COLO668 (cell line): ENCODE data around the gene TMEM150B.

Experiments used
- DNase-seq: peaks from one replicate; lab custom pipeline; 2025; ENCODE audit not compliant: unreplicated experiment; lab: John Stamatoyannopoulos, UW

Gene TMEM150B

DNA sequence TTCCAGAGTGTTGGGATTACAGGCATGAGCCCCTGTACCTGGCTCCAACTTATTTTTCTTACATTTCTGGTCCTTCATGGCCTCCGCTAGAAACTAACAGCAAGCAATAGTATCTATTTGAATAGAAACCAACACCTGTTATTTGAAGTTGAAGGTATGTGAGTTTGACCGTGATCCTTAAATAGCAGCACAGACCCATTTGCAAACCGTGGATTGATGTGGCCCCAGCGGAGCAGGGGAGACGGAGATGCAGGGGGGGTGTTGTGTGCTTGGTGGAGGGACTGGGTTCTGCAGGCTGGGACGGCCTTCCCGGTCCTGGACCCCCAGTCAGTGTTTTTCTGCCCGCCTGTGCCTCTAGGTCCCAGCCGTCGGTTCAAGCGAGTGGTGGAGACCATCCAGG is 16.9 kb downstream of the TMEM150B start:
- DNase-seq = no peak

DNA sequence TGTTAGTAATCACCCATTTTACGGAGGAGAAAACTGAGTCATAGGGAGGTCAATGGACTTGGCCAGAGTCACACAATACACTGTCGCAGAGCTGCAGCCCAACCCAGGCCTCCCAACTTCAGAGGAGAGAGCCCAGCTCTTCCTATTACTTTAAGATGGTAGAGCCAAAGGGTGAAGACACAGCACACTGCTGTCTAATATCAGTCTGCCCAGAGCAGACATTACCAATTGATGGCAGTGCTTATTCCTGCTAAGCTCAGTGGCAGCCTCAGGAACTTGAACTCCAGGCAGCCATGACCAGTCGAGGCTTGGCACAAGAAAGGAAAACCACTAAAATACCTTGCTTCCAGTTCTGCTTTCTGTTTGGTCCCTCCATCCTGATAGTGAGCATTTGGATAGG is 18.4 kb downstream of the TMEM150B start:
- no peak for DNase-seq

DNA sequence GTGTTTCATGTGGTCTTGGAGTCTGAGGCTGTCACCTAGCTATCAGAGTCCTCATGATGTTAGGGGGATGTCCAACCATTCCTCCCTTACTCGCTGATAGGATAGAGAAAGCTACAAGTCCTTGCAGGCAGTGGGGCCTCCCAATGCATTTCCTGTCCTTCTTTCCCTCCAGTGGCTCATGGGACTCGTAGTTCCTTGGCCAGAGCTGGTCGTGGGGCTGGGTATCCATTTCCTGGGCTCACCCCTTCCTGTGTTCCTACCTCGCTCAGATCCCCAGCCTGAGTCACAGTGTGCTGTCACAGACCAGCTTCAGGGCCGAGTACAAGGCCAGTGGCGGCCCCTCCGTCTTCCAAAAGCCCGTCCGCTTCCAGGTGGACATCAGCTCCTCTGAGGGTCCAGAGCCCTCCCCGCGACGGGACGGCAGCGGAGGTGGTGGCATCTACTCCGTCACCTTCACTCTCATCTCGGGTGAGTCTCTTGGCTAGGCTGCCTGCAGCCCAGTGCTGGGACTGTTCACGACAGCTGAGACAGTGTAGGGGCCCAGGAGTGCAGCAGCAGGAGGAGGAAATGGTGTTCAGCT is 19.1 kb downstream of the TMEM150B start:
- DNase-seq = no peak

DNA sequence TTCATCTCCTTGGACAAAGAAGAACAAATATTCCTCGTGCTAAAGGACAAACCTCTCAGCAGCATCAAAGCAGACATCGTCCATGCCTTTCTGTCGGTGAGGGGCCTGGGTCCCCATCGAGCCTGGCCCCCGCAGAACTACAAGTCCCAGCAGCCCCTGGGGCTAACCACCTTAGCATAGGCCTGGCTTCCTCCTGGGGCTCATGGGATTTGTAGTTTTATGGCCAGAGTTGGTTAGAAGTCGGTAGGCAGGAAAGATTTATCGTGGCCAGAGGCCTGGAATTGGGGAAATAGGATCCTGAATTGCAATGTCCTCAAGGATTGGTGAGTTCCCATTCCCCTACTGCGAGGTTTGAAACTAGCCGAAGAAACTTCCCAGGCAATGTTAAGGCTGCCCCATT is 19.6 kb downstream of the TMEM150B start:
- DNase-seq = peak; percentile 42

DNA sequence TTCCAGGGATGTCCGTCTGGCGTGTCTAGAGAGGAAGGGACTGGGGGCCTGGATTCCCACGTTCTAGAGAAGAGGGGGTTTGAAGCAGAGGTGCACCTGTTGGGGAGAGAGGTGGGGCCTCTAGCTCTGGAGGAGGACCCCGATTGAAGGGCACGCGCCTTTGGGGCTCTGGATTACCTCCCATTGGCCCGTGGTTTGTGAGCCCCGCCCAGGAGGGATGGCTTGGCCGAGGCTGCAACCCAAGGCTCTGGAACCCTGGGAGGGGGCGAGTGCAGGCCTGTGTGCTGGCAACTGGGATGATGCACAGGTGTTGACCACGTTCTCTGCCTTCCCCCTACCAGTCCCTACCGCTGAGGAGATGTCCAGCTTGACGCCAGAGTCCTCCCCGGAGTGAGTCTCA is 20.2 kb downstream of the TMEM150B start:
- DNase-seq = no peak

DNA sequence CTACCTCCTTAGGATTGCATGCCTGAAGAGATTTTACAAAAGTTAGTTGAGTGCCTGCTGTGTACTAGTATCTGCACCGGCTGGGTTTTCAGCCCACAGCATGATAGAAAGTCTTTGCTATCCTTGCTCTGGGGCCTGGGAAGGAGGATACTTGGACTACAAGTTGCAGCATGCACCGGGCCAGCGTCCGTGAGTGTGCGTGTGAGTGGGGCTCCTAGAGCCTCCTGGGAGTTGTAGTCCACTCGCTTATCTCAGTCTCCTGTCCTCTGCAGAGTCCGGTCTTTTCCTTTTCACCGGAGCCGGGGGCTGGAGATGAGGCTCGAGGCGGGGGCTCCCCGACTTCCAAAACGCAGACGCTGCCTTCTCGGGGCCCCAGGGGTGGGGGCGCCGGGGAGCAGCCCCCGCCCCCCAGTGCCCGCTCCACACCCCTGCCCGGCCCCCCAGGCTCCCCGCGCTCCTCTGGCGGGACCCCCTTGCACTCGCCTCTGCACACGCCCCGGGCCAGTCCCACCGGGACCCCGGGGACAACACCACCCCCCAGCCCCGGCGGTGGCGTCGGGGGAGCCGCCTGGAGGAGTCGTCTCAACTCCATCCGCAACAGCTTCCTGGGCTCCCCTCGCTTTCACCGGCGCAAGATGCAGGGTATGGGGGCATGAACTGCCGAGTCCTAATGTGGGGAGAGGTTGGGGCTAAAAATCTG is 20.7 kb downstream of the TMEM150B start:
- peak; percentile 61 for DNase-seq

DNA sequence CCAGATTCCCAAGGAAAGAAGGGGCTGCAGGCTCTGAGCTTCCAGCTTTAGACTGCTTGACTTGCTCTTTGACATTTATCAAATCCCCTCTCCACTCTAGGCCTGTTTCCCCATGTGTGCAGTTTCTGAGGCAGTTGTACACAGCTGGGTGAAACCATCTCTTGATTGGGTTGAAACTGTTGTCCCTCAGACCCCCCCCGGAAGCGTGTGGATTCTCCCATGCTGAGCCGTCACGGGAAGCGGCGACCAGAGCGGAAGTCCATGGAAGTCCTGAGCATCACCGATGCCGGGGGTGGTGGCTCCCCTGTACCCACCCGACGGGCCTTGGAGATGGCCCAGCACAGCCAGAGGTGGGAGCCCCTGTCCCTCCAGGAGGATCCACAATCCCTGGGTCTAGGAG is 21.7 kb downstream of the TMEM150B start:
- no peak for DNase-seq

DNA sequence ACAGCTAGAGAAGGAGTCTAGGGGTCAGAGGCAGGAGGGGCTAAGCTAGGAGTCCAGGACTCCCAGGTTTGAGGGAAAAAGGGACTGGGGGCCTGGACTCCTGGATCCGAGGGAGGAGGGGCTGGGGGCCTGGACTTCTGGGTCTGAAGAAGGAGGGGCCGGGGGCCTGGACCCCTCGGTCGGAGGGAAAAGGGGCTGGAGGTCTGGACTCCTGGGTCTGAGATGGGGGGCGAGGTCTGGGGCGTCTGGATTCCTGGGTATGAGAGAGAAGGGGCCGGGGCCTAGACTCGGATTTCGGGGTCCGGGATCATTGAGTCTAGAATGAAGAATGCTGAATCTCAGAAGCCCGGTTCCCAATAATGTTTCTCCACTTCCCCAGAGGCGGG is 22.8 kb downstream of the TMEM150B start:
- DNase-seq = no peak

DNA sequence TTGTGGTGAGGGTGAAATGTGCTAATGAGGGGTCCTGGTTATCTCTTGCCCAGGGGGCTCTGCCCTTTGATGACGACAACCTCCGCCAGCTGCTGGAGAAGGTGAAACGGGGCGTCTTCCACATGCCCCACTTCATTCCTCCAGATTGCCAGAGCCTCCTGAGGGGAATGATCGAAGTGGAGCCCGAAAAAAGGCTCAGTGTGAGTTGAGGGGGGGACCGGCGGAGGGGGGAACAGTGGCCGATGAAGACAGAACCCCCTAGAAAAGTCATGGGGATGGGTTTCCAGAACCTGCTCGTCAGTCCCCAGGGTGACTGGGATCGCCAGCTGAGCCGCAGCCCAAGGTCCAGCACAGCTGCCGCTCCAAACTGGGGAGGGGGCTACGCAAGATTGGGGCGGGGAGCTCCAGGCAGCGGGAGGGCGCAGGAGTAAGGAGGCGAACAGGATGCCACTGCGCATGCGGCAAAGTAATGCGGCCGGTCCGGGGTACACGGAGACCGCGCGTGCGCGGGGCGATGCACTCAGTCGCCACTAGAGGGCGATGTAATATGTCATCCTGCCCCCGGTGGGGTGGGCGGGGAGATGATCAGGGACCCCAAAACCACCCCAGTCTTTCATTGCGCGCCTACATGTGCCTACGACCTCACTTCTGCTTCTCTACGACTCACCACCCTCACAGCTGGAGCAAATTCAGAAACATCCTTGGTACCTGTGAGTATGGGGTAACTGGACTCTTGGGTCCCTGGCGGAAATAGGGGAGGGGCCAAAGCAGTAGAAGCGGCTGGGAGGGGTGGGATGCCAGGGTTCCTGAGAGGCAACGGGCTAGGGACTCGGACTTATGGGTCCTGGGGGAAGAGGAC is 23.5 kb downstream of the TMEM150B start:
- peak; percentile 81 for DNase-seq

DNA sequence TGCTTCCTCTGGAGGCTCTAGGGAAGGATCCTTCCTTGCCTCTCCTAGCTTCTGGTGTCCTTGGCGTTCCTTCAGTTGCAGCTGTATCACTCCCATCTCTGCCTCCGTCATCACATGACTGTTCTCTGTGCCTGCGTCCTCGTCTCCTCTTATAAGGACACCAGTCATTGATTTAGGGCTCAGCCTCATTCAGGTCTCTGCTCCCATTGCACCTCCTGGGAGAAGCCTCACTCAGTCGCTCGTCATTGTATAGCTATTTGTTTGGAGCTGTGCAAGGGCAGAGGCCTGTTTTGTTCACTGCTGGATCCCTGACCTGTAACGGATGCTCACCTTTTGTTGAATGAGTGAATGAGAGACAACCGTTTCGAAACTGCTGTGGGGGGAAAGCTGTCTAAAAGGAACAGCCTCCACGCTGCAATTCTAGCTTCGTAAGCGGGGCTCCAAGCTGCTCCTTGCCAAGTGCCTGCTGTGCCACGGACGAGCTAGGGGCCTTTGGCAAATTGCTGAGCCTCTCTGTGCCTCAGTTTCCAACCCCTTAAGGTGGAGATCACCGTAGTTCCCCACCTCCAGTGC is 24.2 kb downstream of the TMEM150B start:
- DNase-seq = no peak

DNA sequence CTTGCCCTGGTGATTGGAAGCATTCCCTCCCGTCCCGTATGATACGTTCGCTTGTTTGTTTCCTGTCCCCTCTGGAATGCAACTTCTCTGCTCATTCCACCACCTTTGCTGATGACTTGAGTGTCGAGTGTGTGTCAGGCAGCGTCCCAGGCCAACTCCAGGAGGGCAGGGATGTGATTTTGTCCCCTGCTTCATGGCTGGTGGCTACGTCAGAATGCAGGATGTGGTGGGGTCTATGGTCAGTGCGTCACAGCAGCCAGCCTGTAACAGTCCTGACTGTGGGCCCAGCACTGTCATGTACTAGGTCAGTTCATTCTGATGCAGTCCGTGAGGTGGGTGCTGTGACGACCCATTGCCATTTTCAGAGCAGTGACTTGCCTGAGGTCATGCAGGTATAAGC is 25.1 kb downstream of the TMEM150B start:
- DNase-seq = no peak

DNA sequence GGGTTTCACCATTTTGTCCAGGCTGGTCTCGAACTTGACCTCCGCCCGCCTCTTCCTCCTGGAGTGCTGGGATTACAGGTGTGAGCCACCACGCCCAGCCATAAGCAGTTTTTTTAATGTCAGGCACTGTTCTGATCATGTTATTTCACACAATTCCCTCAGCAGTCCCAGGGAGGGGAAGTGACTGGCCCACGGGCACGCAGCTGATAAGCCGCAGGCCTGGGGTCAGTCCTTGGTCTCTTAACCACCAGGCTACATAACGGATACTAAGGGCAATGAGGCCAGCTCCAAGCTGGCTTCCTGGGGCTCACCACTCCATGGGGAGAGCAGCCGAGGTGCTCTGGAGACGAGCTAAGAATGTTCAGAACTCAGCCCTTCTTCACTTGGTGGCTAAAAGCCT is 27.9 kb downstream of the TMEM150B start:
- no peak for DNase-seq

DNA sequence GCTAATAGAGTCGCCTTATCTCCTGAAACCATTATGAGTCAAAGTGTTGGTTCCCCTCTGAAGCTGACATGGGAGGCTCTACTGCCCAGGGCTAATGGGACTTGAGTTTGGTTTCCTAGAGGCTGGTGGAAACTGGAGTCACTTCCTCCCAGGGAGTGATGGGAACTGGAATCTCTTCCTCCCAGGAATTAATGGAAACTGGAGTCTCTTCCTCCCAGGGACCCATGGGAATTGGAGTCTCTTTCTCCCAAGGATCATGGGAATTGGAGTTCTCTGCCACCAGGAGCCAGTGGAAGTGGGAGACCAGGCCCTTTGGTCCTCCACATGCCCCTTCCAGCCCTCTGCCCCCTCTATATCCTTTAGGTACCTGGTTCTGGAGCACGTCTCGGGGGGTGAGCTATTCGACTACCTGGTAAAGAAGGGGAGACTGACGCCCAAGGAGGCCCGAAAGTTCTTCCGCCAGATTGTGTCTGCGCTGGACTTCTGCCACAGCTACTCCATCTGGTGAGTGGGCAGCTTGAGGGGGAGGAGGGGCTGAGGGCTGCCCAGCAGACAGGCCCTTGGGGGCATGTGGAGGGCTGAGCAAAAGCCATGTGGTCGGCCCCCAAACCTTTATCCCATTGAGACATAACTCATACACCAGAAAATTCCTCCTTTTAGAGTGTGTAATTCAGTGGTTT is 35.9 kb downstream of the TMEM150B start:
- DNase-seq = no peak

DNA sequence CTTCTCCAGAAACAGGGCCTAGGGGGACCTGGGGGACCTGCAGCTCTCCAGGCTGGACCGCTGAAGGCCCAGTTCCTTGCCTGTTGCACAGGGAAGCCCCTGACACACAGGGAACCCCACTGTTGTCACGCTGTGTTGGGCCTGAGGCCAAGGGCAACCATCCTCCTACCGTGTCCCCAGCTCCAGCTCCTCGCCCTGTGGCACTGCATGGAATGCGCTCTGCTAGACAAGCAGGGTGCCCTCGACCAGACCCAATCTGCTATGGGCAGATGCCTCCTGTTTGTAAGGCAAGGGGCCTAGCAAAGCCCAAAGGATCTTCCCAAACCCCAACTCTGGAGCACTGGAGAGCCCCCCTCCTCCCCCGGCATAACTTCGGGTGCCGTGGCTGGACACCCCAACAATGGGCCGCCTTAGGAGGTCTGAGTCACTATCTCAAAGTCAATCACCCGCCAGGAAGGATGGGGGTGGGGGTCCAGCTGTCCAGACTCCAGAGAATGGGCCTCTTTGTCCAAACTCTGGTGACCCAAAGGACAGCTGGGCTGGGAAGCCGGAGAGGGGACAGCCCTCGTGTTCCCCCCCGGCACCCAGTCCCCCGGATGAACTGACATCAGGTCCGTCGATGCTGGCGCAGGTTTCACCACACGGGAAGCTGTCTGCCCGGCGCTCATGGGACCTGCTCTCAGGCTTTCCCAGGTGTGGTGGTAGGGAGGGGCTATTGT is 37.6 kb downstream of the TMEM150B start:
- no peak for DNase-seq

DNA sequence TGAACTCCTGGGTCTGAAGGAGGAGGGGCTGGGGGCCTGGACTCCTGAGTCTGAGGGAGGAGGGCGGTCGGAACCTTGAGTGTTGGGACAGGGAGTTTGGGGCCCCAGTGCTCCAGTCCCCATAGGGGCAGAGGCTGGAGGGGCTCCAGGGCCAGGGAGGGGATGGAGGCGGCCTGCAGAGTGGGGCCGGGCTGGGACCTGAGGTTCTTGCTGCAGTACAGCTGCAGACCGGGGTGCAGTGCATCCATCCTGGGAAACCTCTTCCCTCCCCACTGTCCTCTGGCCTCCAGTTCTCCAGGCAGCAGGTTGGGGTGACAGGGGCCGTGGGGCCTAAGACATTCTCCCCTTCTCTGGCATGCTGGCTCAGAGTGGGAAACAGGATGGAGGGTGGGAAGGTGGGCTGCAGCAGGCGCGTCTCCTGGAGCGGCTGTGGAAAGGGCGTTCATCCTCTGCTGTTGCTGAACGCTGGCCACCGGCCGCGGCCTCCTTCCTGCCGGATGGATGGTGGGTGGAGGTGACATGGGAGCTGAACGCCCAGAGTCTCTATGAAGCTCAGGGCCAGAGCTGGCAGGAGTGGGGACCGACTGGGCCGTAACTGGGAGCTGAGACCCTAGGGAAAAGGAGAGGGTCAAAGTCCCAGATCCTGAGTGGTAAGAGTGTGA is 39.8 kb downstream of the TMEM150B start:
- DNase-seq = no peak

DNA sequence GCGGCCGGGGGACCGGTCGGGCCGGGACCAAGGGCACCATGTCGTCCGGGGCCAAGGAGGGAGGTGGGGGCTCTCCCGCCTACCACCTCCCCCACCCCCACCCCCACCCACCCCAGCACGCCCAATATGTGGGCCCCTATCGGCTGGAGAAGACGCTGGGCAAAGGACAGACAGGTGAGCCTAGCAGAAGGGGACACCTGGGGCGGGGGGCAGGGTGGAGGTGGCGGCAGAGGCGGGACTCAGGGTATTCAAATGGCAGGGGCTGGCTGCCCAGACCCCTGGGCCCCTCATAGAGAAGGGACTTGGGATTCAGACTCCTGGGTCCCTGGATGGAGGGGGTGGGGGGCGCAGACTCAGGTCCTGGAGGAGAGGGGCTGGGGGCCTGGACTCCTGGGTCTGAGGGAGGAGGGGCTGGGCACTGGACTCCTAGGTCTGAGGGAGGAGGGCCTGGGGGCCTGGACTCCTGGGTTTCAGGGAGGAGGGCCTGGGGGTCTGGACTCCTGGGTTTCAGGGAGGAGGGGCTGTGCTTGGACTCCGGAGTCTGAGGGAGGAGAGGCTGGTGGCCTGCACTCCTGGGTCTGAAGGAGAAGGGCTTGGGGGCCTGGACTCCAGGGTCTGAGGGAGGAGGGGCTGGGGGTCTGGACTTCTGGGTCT is 40.6 kb downstream of the TMEM150B start:
- no peak for DNase-seq

DNA sequence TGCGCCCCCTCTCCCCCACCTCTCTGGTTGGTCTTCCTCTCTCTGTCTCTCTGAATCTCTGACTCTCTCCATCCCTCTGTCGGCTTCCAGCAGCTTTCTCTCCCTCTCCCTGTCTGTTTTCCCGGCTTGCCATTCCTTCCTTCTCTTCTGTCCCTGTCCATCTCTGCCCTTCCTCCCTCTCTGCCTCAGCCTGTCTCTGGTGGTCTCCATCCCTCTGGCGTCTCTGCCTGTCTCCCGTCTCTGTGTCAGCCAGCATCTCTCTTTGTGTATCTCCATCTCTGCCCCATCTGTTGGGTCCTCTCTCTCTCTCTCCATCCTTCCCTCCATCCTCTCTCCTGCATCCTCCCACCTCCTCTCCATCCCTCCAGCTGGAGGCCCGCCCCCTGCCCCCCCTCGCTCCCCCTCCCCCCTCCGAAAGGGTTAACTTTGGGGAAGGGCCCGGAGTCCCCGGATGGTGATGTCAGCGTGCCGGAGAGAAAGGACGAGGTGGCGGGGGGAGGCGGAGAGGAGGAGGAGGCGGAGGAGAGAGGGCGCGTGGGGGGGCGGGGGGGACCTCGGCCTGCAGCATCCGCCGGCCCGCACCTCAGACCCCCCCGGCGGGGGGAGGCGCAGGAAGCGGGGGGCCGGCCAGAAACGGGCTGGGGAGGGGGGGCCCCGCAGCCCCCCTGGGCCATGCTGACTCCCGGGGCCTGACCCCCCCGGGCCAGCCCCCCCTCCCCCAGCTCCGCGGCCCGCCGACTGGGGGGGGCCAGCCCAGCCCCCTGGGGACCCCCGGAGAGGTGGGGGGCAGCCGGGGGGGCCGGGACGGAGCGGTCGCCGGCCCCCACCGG is 41.4 kb downstream of the TMEM150B start, which contains the start of gene BRSK1:
Gene BRSK1, plus strand, starts transcription at position 450 of the 830 bp plus-strand sequence. CDS start 446 bp downstream, outside the sequence.
- peak; percentile 12 for DNase-seq
